ENCODE data around the gene SETD5.

DNA sequence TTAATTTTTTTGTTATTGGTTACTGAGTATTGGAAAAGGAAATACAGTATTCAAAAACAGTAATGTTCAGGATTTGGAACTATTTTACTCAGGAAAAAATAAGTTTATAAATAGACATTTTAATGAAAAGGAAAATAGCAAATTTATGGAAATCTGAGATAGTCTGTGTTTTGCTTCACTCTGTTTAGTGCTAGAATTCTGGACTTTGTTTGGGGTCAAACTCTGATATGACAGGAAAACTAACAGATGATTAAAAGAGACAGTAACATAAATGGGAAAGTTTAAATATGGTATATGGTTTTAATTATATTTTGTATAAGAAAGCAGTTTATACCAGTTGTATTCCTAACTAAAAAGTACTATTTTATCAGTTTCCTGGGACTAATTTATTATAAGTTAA is 17.4 kb downstream of the SETD5 start:
- TF ChIP-seq, protein P1, sequence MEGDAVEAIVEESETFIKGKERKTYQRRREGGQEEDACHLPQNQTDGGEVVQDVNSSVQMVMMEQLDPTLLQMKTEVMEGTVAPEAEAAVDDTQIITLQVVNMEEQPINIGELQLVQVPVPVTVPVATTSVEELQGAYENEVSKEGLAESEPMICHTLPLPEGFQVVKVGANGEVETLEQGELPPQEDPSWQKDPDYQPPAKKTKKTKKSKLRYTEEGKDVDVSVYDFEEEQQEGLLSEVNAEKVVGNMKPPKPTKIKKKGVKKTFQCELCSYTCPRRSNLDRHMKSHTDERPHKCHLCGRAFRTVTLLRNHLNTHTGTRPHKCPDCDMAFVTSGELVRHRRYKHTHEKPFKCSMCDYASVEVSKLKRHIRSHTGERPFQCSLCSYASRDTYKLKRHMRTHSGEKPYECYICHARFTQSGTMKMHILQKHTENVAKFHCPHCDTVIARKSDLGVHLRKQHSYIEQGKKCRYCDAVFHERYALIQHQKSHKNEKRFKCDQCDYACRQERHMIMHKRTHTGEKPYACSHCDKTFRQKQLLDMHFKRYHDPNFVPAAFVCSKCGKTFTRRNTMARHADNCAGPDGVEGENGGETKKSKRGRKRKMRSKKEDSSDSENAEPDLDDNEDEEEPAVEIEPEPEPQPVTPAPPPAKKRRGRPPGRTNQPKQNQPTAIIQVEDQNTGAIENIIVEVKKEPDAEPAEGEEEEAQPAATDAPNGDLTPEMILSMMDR (conservative IDR thresholded peaks at IDR 0.05; ENCODE audit: low read length) = no peak
- TF ChIP-seq EZH2phosphoT487 (IDR thresholded peaks at IDR 0.05; ENCODE audit: borderline replicate concordance) = no peak

All from Loucy (cell line).